HG03442 (cell line): ENCODE measurements around the gene SYDE1.
A peak's percentile ranks its signal among the peaks of the same experiment; 100 is the strongest.

Source experiments
- ATAC-seq: cut with Tn5 transposase; IDR thresholded peaks from one replicate; pipeline ENCODE4 v1.9.1; 2021; ENCODE audit warnings: mild to moderate bottlenecking, moderate library complexity; ENCODE audit not compliant: unreplicated experiment

The SYDE1 gene

DNA sequence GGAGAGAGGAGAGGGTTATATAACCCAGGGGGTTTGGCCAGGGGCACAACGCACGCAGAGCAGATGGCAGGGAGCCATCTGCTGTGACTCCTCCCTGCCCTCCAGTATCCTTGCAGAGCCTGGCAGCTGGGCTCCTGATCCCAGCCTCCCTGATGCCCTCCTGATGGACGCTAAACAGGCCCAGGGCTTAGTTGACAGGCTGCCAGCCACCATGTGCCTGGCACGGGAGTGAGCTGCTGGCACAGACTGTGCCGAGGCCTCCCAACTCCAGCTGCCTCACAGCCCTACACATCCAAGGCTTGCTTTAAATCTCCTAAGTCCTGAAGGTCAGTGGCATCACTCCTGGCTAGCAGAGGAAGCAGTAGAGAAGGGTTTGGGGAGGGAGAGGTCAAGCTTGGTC is 16.7 kb downstream of the SYDE1 start:
- ATAC-seq: no peak

DNA sequence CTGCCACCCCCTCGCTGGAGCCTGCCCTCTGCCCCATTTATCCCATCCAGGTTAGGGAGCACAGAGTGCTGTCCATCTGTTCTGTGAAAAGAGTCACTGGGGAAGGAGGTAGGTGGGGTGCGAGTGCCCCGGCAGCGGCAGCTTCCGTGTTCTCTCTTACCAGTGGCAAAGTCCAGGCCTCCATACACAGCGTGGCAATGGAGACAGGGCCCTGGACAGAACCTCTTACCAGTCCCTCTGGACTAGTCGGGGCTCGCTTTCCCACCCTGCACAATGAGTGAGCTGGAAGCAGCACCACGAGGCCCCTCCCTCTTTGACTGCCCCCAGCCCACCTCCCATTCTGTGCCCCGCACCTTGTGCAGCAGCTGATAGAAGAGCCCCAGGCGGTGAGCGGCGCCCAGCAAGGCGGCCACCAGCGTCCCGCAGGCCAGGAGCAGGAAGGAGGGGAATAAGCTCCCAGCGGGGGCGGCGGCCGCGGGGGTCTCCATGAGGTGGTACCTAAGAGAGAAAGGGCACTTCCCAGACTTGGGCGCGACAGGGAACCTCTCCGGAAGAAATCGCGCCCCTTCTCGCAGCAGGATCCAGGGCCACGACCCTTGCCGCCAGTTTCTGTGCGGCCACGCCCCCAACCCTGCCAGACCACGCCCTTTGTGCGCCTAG is 17.5 kb downstream of the SYDE1 start:
- no peak for ATAC-seq

DNA sequence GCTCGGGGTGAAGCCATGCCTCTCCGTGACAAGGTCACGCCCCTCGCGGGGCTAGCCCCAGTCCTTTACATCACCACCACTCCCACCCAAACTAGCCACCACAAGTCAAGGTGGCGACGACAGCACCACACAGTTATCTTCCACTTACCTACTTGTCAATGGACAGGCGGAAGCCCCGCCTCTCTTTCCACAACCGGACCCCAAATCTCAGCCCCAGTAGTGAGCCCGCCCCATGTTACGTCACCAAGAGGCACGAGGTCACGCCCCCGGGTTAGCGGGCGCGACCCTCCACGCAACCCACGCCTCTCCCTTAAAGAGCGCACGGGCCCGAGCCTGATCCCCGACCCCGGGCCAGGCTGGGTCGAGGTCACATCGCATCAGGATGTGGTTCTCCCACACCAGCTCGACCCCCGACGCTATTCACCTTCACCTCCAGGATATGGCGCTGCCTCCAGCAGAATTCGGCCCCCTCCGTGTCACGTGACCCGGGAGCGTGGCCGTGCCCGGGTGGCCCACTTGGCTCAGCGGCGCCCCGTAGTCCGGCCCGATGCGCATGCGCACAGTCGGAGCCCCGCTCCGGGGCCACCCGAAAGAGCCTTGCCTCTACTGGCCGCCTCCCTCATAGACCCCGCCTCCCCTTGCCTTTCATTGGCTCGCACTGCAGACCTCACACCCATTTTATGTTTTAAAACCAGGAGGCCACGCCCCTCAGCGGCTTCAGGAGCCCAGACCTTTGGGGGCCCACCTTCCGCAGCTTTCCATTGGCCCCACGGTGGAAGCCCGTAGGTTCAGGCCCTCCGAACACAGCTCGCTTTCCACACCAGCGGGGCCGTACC is 18.2 kb downstream of the SYDE1 start:
- peak; percentile 86 for ATAC-seq

DNA sequence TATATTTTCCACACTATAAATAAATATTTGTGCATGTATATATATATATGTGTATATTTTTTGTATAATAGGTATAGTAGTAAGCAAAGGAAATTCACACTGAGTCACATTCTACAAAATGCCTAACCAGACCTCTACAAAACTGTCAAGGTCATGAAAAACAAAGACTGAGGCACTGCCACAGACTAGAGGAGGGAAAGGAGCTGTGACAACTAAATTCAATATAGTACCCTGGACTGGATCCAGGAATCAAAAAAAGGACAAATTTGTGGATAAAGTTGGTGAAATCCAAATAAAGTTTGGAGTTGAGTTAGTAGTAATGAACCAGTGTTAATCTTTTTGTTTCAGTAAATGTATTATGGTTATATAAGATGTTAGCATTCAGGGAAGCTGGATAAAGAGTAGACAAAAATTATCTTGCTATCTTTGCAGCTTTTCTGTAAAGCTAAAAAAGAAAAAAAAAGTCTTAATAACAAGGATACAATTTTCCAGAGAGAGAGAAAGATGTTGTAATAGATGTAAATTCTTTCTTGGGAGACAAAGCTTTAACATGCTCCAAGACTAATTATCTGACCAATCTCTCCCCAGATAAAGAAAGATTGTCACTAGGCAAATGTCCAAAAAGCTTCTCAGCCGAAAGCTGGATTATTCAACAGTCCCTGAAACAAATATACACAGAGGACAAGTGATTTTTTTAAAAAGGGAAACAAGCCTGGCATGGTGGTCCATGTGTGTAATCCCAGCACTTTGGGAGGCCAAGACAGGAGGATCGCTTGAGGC is 19.1 kb downstream of the SYDE1 start:
- no peak for ATAC-seq

DNA sequence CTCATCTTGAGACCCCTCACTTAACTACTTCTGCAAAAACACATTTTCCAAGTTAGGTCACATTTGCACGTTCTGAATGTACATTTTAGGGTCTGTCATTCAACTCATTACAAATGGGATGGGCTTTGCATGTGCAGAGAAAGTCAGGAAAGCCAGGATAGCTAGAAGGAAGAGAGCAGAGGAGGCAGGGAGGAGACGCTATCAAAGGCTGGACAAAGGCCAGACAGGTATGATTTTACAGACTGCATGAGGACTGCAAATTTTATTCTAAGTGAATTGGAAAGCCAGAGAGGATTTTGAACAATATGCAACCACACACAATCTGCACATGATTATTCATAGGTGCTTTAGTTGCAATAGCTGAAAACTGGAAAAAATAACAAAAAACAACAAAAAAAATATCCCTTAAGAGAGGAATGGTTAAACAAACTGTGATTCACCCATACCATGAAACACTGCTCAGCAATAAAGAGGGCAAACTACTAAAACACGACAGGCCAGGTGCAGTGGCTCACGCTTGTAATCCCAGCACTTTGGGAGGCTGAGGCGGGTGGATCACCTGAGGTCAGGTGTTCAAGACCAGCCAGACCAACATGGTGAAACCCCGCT is 21.1 kb downstream of the SYDE1 start:
- ATAC-seq: no peak

DNA sequence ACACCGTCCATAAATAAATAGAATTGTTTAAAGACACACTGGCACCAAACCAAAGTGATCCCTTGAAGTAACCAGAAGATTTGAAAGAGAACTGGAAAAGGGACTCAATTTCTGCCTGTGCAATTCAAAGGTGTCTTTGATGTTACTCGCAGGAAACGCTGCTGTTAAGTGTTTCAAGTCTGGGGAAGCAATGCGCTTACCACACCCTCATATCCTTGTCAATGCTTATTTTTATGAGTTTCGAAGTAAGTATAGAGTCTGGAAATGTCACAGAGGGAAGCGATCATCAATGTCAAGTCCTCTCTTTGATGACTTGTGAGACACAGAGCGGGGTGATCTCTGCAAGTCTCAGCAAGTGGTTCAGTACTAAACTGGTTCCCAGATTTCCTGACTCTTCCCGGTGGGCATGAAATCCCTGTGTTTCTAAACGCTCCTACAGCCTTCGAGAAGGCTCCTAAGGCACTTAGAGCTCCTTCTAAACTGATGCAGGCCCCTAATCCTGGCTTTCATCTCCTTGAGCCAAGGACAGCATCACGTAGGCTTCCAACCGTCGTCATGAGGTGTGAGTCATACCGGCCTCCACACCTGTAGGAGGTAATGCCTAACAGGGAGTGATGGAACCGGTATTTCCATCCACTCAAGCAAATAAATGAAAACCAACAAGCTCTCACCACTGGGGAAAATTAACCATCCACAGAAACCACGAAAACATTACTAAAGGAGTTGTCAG is 22.8 kb downstream of the SYDE1 start:
- no peak for ATAC-seq

DNA sequence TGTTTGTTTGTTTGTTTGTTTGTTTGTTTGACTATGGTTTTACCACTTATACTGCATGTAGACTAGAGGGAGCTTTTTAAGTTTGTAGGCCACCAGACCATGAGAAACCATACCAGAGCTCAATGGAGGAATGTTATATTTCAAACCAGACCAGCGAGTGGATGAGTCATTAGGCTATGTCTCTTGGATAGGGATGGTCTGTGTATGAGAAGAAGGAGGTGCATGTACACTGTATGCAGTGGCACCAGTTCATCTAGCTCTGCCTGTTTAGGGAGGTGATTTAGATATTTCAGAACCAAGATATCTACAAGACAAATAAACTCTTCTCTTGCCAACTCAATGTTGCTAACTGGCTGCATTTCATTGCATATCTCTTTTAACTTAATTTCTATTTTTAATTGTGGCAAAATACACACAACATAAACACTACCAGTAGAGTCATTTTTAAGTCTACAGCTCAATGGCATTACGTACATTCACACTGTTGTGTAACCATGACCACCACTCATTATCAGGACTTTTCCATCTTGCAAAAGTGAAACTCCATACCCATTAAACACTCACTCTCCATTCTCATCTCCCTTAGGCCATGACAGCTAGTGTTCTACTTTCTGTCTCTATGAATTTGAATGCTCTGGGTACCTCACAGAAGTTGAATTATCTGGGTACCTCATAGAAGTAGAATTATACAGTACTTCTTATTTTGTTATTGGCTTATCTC is 29.2 kb downstream of the SYDE1 start:
- ATAC-seq: no peak

DNA sequence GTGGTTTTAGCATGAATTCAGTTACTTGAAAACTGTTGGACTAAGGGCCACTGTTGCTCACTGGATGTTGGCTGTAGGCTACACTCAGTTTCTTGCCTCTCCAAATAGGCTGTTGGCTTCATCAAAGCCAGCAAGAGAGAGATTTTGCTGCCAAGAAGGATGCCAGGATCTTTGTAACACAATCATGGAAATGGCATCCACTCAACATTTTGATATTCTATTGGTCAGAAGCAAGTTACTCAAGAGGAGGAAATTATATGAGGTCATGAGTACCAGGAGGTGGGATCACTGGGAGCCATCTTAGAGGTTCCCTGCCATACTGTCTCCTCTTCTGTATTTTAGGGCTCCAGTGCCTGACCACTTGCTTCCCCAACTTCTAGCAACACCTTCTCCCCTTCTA is 30.6 kb downstream of the SYDE1 start:
- no peak for ATAC-seq

DNA sequence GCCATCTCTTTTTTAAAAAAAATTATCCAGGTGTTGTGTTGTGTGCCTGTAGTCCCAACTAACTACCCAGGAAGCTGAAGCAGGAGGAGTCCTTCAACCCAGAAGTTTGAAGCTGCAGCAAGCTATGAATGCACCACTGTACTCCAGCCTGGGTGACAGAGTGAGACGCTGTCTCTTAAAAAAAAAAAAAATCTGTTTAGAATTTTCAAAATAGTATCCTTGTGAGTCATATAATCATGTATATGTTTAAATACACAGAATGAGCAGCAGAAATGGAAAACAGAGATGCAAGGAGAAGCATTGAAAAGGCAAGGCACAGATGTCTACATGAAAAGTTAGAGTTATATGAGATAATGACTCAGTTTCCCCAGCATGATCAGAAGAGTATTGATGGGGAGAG is 31.2 kb downstream of the SYDE1 start:
- no peak for ATAC-seq

DNA sequence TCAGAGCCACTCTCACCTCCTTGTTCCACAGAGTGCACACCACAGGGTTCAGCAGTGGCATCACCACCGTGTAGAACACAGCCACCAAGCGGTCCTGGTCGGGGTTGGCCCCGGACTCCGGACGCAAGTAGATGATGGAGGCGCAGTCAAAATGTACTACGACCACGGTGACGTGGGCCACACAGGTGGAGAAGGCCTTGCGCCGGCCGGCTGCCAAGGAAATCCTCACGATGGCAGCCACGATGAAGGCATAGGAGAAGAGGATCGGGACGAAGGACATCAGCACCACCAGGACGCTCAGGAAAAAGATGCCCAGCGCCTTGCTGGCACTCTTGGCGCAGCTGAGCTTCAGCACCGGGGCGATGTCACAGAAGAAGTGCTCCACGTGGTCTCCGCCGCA is 33.9 kb downstream of the SYDE1 start:
- no peak for ATAC-seq

DNA sequence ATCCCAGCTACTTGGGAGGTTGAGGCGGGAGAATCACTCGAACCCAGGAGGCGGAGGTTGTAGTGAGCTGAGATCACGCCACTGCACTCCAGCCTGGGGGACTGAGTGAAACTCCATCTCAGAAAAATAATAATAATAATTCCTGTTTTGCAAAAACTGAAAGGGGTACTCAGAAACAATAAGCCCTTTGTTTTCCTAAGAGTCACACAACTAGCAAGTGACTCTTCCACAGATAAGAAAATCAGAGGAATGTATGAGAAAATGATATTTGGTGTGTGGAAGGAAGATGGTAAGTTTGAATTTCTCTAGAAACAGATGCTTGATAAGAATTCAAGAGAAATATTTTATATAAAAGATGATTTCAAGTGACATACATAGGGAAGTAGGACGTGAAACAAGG is 35.1 kb downstream of the SYDE1 start:
- no peak for ATAC-seq

DNA sequence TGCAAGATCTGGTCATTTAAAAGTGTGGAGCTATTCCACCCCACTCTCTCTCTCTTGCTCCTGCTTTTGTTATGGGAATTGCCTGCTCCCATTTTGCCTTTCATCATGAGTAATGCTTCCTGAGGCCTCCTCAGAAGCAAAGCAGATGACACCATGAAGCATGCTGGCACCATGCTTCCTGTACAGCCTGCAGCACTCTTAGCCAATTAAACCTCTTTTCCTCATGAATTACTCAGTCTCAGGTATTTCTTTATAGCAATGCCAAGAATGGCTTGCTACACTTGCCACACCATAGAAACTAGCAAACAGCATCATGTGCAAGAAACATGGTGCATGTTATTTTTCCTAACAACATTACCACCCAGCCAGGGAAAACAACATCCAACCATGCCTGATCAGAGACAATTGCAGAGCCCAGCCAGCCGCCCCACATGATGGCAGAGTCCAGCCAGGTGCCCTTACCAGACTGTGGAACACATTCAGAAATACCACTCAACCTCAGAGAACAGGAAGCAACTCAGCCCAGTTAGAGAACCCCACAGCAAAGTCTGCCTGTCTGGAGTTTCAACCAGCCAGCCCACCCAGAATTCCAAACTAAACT is 36.9 kb downstream of the SYDE1 start:
- no peak for ATAC-seq

DNA sequence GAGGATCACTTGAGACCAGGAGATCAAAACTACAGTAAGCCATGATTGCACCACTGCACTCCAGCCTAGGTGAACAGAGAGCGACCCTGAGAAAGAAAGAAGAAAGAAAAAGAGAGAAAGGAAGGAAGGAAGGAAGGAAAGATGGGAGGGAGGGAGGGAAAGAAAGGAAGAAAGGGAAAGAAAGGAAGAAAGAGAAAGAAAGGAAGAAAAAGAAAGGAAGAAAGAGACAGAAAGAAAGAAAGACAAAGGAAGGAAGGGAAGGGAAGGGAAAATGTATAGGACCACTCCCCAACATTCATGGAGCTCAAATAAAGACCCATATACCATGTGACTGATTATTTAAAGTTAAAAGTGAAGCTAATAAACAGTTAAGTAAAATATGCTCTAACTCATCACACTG is 39.9 kb downstream of the SYDE1 start:
- no peak for ATAC-seq

DNA sequence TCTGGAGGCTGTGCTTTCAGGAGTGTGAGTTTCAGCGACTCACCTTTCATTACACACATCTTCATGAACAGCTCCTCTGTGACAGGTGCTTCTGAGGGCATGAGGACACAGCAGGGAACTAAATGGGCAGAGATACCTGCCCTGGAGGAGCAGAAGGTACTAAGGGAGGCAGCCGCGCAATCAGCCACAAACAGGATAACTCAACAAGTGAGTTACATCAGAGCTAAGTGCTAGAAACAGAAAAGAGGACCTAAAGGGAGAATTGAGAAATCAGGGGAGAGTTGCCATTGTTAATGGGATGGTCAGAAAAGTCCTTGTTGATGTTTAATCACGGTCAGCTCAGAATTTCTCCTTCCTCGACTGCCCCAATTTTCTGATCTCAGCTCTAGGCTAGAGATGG is 42.5 kb downstream of the SYDE1 start:
- no peak for ATAC-seq

DNA sequence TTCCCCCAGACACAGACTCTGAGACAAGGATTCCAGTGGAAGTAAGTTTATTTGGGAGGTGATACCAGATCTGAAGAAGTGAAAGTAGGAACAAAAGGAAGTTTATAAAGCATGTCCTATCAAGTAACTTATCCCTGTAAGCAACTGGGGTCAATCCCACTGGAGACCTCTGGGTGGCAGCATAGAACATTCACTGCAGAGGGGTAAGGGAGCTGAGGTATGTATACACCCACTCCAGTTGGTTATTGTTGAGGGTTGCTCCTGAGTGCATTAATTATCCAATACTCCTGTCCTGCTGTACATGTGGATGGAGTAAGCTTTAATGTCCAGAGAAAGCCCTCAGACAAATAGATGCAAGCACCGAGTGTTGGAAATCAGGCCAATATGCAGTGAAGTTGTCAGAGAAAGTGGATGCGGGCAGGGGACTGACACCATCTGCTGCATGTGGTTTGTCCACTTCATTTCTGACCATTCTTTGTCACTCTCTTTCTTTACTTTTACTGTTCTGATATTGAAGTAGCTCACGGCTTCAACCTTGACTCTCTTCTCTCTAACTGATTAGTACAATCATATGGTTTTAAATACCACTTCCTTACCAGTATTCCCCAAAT is 46.9 kb downstream of the SYDE1 start:
- no peak for ATAC-seq

DNA sequence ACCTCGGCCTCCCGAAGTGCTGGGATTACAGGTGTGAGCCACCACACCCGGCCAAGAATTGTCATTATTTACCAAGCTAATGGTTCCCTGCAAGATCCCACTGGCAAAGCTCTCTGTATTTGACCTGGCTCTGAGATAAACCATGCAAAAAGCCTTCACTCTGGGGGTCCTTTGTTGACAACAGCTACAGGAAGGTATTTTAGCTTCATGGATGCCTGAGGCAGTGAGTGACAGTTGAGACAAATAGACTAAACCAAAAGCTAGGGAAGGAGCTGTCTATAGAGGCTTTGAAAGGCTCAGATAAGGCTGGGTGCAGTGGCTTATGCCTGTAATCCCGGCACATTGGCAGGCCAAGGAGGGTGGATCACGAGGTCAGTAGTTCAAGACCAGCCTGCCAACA is 48.1 kb downstream of the SYDE1 start:
- no peak for ATAC-seq

DNA sequence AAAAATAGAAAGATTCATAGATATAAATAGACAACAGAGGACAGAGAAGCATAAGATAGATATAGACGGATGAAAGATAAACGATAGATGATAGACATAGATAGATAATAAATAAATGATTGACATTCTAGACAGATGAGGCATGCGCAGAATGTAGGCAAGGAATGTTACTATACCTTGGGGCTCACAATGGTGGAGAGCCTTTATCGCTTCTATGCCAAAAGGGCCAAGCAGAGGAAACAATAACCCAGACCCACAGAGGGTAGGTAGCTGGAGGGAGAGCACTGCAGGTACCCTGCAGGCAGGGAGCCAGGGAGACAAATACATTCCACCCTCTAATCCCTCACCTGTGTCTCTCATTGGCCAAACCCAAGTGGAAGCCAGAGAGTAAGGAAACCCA is 49.2 kb downstream of the SYDE1 start:
- no peak for ATAC-seq

DNA sequence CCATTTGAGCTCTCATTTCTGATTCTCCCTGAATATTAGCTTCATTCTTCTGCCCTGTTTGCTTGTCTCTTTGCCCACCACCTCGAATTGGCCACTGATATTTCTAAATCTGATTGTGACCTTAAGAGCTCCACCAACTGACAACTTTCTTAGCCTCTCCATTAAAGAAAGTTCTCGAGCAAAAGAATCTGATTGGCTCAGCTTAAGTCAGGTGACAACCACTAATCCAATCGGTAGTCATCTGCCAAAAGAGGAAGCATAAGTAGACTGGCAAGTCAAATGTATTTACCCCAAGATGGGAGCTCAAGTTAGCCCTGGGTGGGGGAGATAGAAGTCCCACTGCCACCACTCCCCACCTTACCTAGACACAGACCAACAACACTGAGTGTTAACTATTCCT is 52.0 kb downstream of the SYDE1 start:
- no peak for ATAC-seq
